ENCODE data around the gene ENTPD8. TPM values are rescaled to one million over a fixed set of nuclear protein-coding genes. Genes with fewer than 3 reads are reported as not detected.

Gene ENTPD8
- total and polyA plus RNA-seq, 3 experiments from 2014 or later = not detected

DNA sequence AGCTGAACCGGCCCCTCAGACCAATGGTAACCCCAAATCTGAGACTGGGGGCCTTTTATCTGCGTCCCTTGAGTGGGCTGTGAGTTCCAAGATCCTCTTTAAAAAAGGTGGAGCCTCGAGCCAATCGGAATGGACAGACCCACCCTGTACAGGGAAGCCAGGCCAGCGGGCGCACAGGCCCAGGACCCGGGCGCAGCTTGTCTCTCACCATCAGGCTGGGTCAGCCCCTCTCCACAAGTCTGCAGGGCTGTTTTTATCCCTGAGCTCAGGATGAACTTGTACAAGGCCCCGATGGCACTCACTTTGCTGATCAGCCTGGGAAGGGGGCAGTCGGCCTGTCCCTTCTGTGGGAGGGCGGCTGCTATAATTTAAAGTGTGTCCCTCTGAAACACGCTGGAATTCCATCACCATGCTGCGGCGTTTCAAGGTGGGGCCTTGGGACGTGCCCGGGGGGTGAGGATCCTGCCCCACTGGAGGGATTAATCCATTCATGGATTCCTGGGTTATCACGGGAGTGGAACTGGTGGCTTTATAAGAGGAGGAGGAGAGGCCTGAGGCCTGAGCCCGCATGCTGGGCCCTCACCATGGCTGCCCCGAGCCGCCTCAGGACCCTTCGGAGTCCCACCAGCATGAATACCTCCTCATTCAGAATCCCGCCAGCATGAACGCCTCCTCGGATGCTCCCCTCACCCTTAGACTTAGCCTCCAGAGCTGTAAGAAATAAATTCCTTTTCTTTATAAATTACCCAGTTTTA is 32.3 kb downstream of the ENTPD8 start:
- H3K4me3 ChIP-seq (ENCODE audit: low read length) = no peak overlapping the region
- H3K4me1 ChIP-seq (ENCODE audit: insufficient read depth, low read length) = peaks cover 15% of the 10 kb centered on the region
- ChIA-PET CTCF (interaction anchor here (1.5 to 2.5 kb wide), 2 partner anchors 9 to 14 kb away, joined by 3 to 6 read pairs; partner anchors contain the start of gene EXD3), POLR2A (no interaction called here)
- peaks cover 4 to 15% (median 5%) of the 10 kb centered on the region in 3 donors for H3K4me1 Mint-ChIP-seq
- DNase-seq = no peak
- H3K27ac ChIP-seq (ENCODE audit: low read depth, low read length) = no peak overlapping the region
- peaks cover 0 to 2% of the 10 kb centered on the region in 2 donors for H3K27me3 Mint-ChIP-seq
- H3K27ac Mint-ChIP-seq = no peak overlapping the region
- H3K9me3 ChIP-seq (ENCODE audit: low read length) = no peaks in the 10 kb centered on the region
- H3K36me3 Mint-ChIP-seq = peaks cover 0 to 2% (median 0%) of the 10 kb centered on the region in 3 donors
- no peaks in the 10 kb centered on the region for H3K9me3 Mint-ChIP-seq
- no peaks in the 10 kb centered on the region for H3K36me3 ChIP-seq (ENCODE audit: insufficient read depth, low read length)
- H3K4me3 Mint-ChIP-seq = no peak overlapping the region
- no peaks in the 10 kb centered on the region for H3K27me3 ChIP-seq (ENCODE audit: insufficient read depth, low read length, poor library complexity, severe bottlenecking)

DNA sequence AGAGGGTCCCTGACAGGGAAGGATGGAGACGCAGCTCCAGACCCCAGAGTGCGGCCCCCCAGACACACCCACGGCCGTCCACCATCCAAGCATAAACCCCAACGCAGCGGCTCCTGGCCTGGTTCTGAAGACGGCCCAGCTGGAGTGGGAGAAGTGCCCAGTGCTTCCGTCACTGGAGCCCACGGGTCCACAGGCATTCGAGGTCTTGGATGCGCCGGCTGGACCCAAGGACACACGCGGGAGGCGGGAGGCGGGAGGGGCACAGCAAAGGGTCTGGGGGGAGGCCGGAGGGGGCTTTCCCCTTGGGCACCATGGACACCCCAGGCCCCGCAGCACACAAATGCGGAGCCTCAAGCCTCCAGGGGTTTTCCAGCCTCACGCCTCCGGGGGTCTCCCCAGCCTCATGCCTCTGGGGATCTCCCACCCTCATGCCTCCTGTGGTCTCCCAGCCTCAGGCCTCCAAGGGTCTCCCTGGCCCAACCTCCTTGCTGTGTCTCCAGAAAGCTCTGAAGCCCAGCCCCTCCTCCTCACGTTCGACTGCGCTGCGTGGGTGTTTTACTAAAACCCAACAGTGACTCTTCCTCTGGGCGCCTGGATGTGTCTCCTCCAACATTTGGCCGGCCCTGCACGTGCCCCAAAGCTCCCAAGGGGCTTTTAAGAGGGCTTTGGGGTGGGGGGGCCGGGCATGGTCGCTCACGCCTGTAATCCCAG is 33.4 kb downstream of the ENTPD8 start:
- no peaks in the 10 kb centered on the region for H3K9me3 Mint-ChIP-seq
- H3K27me3 ChIP-seq (ENCODE audit: insufficient read depth, low read length, poor library complexity, severe bottlenecking) = no peaks in the 10 kb centered on the region
- H3K27ac Mint-ChIP-seq = no peak overlapping the region
- H3K27ac ChIP-seq (ENCODE audit: low read depth, low read length) = no peak overlapping the region
- DNase-seq = no peak
- H3K4me3 Mint-ChIP-seq = peak overlapping the region in 1 of 7 donors; percentile 32
- H3K4me1 Mint-ChIP-seq = peaks cover 3 to 15% (median 4%) of the 10 kb centered on the region in 3 donors
- H3K9me3 ChIP-seq (ENCODE audit: low read length) = no peaks in the 10 kb centered on the region
- no peaks in the 10 kb centered on the region for H3K36me3 Mint-ChIP-seq
- no peaks in the 10 kb centered on the region for H3K36me3 ChIP-seq (ENCODE audit: insufficient read depth, low read length)
- CTCF ChIA-PET = no interaction called here
- POLR2A ChIA-PET = no interaction called here
- H3K4me3 ChIP-seq (ENCODE audit: low read length) = no peak overlapping the region
- peaks cover 0 to 2% of the 10 kb centered on the region in 2 donors for H3K27me3 Mint-ChIP-seq
- H3K4me1 ChIP-seq (ENCODE audit: insufficient read depth, low read length) = peaks cover 15% of the 10 kb centered on the region

DNA sequence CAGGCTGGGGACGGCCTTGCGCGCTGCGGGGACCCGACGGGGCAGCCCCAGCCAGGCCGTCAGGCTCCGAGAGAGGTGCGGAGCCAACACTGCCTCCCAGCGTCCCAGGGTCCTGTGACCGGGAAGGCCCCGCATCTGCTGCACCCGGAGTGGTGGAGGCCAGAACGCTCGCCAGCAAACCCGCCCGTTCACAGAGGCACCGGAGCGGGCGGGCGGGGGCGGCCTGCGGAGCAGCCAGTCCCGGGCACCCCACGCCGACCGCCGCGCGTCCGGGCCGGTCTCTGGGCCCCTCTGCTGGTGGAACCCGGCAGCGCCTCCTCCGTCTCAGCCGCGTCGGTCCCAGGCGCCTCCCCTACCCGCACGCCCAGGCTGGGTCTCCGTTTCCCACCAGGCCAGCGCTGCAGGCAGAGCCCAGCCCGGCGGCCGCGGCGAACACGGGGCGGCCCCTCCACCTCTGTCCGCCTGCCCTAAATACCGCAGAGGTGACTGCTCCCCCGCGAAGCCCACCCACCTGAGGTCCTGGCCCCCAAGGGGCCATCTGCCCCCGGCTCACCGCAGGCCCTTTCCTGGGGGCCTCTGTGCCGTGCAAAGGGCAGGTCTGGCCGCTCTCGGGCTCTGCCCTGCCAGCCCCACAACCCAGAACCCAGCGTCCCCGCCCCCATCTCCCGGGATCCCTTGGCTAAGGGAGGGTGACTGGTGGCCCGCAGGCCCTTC is 34.1 kb downstream of the ENTPD8 start:
- Mint-ChIP-seq H3K27ac (no peak overlapping the region), H3K36me3 (peaks cover 0 to 6% (median 6%) of the 10 kb centered on the region in 3 donors), H3K9me3 (no peaks in the 10 kb centered on the region), H3K27me3 (peaks cover 0 to 2% of the 10 kb centered on the region in 2 donors), H3K4me1 (peaks cover 3 to 10% (median 4%) of the 10 kb centered on the region in 3 donors), H3K4me3 (no peak overlapping the region)
- peak in 4 of 5 donors; percentile 17 to 69 (median 32) for DNase-seq
- Histone ChIP-seq H3K9me3 (ENCODE audit: low read length) (no peaks in the 10 kb centered on the region), H3K27ac (ENCODE audit: low read depth, low read length) (no peak overlapping the region), H3K4me1 (ENCODE audit: insufficient read depth, low read length) (peaks cover 15% of the 10 kb centered on the region), H3K27me3 (ENCODE audit: insufficient read depth, low read length, poor library complexity, severe bottlenecking) (no peaks in the 10 kb centered on the region), H3K4me3 (ENCODE audit: low read length) (no peak overlapping the region), H3K36me3 (ENCODE audit: insufficient read depth, low read length) (no peaks in the 10 kb centered on the region)
- ChIA-PET POLR2A (no interaction called here), CTCF (no interaction called here)

DNA sequence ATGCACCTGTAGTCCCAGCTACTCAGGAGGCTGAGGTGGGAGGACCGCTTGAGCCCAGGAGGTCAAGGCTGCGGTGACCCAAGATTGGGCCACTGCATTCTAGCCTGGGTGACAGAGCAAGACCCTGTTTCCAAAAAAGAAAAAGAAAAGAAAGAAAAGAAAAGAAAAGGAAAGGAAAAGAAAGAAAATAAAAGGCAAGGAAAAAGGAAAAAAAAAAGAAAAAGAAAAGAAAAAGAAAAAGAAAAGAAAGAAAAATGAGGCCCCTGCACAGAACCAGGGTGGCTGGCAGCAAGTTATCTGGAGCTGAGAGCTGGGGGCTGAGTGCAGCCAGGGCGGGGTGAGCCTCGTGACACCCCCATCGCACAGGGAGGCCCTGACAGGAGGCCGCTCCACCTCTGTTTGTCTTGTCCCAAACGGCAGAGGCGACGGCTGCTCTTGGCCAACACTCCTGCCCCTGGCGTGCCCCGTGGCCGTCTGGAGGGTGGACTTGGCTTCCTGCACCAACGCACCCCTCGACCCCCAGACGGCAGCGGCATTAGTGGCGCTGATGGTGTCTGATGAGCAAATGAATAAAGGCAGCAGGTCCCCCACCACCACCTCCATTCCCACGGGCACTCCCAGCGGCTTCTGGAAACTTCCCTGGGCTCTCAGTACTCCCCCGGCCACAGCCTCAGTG is 34.9 kb downstream of the ENTPD8 start:
- no peak overlapping the region for H3K27ac ChIP-seq (ENCODE audit: low read depth, low read length)
- H3K27me3 ChIP-seq (ENCODE audit: insufficient read depth, low read length, poor library complexity, severe bottlenecking) = no peaks in the 10 kb centered on the region
- peaks cover 0 to 6% (median 6%) of the 10 kb centered on the region in 3 donors for H3K36me3 Mint-ChIP-seq
- ChIA-PET CTCF (no interaction called here), POLR2A (no interaction called here)
- H3K9me3 Mint-ChIP-seq = no peaks in the 10 kb centered on the region
- no peaks in the 10 kb centered on the region for H3K36me3 ChIP-seq (ENCODE audit: insufficient read depth, low read length)
- H3K4me3 ChIP-seq (ENCODE audit: low read length) = no peak overlapping the region
- H3K4me1 ChIP-seq (ENCODE audit: insufficient read depth, low read length) = peaks cover 13% of the 10 kb centered on the region
- no peak overlapping the region for H3K27ac Mint-ChIP-seq
- peak overlapping the region in 3 of 7 donors; percentile 35 to 56 (median 39) for H3K4me3 Mint-ChIP-seq
- DNase-seq = no peak
- H3K27me3 Mint-ChIP-seq = peaks cover 0 to 2% of the 10 kb centered on the region in 2 donors
- no peaks in the 10 kb centered on the region for H3K9me3 ChIP-seq (ENCODE audit: low read length)
- peaks cover 3 to 6% (median 4%) of the 10 kb centered on the region in 3 donors for H3K4me1 Mint-ChIP-seq

DNA sequence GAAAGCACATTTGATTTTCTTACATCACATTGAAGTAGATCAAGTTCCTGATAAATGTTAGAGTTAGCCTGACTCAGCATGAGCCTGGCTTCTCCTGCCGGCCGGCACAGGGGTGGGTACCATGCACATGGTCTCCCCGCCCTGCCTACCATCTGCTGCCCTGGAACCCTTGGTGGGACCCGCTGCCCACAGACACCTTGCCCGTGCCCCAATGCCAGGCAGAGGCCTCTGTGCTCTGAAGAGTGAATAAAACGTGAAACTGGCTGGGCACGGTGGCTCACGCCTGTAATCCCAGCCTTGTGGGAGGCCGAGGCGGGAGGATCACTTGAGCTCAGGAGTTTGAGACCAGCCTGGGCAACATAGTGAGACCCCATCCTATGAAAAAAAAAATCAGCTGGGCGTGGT is 35.5 kb downstream of the ENTPD8 start:
- CTCF ChIA-PET = no interaction called here
- H3K9me3 Mint-ChIP-seq = no peaks in the 10 kb centered on the region
- Histone ChIP-seq H3K27me3 (ENCODE audit: insufficient read depth, low read length, poor library complexity, severe bottlenecking) (no peaks in the 10 kb centered on the region), H3K36me3 (ENCODE audit: insufficient read depth, low read length) (no peaks in the 10 kb centered on the region), H3K9me3 (ENCODE audit: low read length) (no peaks in the 10 kb centered on the region), H3K4me1 (ENCODE audit: insufficient read depth, low read length) (peaks cover 8% of the 10 kb centered on the region), H3K4me3 (ENCODE audit: low read length) (no peak overlapping the region), H3K27ac (ENCODE audit: low read depth, low read length) (no peak overlapping the region)
- no peak for DNase-seq
- POLR2A ChIA-PET = no interaction called here
- peaks cover 0 to 6% (median 6%) of the 10 kb centered on the region in 3 donors for H3K36me3 Mint-ChIP-seq
- H3K27me3 Mint-ChIP-seq = peaks cover 0 to 2% of the 10 kb centered on the region in 2 donors
- H3K4me1 Mint-ChIP-seq = peaks cover 3 to 6% (median 4%) of the 10 kb centered on the region in 3 donors
- H3K4me3 Mint-ChIP-seq = peak overlapping the region in 2 of 7 donors; percentile 32 to 39
- H3K27ac Mint-ChIP-seq = no peak overlapping the region

DNA sequence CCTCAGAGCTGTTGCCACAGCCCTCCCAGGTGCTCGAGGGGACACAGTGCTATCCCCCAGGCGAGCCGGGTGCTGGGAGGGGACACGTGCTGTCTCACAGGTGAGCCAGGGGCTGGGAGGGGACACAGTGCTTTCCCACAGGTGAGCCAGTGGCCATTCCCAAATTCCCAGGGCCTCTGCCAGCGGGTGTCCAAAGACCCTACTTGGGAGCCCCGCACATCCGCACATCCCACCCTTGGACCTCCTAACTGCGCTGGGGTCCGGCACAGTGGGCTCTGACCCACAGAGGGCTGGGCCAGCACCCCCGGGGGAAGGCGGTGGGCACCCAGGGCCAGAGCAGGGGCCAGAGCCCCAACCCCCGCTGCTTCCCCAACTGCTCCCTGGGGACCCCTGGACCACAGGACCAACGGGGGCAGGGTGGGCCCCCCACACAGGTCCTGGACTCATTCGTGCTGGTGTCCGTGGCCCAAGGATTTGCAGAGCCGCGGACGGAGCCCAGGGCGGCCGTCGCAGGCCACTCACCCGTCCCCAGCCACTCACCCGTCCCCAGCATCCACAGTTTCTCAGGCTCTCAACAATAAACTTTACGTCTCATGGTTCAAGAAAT is 36.1 kb downstream of the ENTPD8 start:
- Mint-ChIP-seq H3K4me3 (no peak overlapping the region), H3K27me3 (peaks cover 0 to 2% of the 10 kb centered on the region in 2 donors), H3K36me3 (peaks cover 0 to 9% (median 8%) of the 10 kb centered on the region in 3 donors), H3K9me3 (no peaks in the 10 kb centered on the region), H3K4me1 (peaks cover 1 to 4% (median 3%) of the 10 kb centered on the region in 3 donors), H3K27ac (no peak overlapping the region)
- Histone ChIP-seq H3K4me1 (ENCODE audit: insufficient read depth, low read length) (peaks cover 6% of the 10 kb centered on the region), H3K36me3 (ENCODE audit: insufficient read depth, low read length) (no peaks in the 10 kb centered on the region), H3K4me3 (ENCODE audit: low read length) (no peak overlapping the region), H3K27me3 (ENCODE audit: insufficient read depth, low read length, poor library complexity, severe bottlenecking) (no peaks in the 10 kb centered on the region), H3K27ac (ENCODE audit: low read depth, low read length) (no peak overlapping the region), H3K9me3 (ENCODE audit: low read length) (no peaks in the 10 kb centered on the region)
- ChIA-PET POLR2A (no interaction called here), CTCF (no interaction called here)
- no peak for DNase-seq

DNA sequence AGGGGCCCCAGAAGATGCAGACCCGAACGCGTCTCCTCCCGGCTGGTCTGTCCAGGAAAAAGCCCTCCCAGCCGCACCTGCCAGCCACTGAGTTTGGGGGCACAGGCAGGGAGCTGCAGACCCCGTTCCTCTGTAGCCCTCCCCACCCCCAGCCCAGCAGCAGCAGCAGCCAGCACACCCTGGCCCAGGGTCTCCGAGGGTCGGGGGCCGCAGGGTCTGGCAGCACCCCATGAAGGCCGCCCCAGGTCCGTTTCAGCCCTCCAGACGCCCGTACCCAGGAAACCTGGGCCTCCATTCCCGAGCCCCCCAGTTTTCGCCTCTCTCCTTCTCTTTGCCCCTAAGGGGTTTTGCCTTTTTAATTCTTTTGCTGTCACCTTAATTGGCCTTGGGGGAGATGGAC is 37.9 kb downstream of the ENTPD8 start:
- H3K27me3 ChIP-seq (ENCODE audit: insufficient read depth, low read length, poor library complexity, severe bottlenecking) = no peaks in the 10 kb centered on the region
- H3K27ac Mint-ChIP-seq = no peak overlapping the region
- no peak for DNase-seq
- H3K27me3 Mint-ChIP-seq = peaks cover 0 to 2% of the 10 kb centered on the region in 2 donors
- no peaks in the 10 kb centered on the region for H3K9me3 ChIP-seq (ENCODE audit: low read length)
- H3K4me3 Mint-ChIP-seq = no peak overlapping the region
- ChIA-PET CTCF (no interaction called here), POLR2A (no interaction called here)
- H3K36me3 ChIP-seq (ENCODE audit: insufficient read depth, low read length) = no peaks in the 10 kb centered on the region
- H3K9me3 Mint-ChIP-seq = no peaks in the 10 kb centered on the region
- H3K36me3 Mint-ChIP-seq = peaks cover 0 to 10% (median 9%) of the 10 kb centered on the region in 3 donors
- no peak overlapping the region for H3K4me3 ChIP-seq (ENCODE audit: low read length)
- H3K4me1 ChIP-seq (ENCODE audit: insufficient read depth, low read length) = peaks cover 6% of the 10 kb centered on the region
- H3K4me1 Mint-ChIP-seq = peaks cover 1 to 6% (median 5%) of the 10 kb centered on the region in 3 donors
- no peak overlapping the region for H3K27ac ChIP-seq (ENCODE audit: low read depth, low read length)
